Measurements from ENCODE around the gene NASP.

The NASP gene

GRCh38 chr1:45643978-45644377 is 60.1 kb downstream of the NASP start:
- Histone ChIP-seq H3K79me2 (ENCODE audit: insufficient read depth, low read depth) (no peaks in the 10 kb centered on the region; the same call in 1 of the 2 replicates), H2AFZ (ENCODE audit: low read depth) (no peak overlapping the region), H3K36me3 (ENCODE audit: insufficient read depth) (no peaks in the 10 kb centered on the region), H3K4me1 (ENCODE audit: low read depth, poor library complexity, severe bottlenecking) (peaks cover 14% of the 10 kb centered on the region), H3K27ac (peak overlapping the region; percentile 18; the same call in 1 of the 2 replicates), H3K27me3 (ENCODE audit: insufficient read depth, low read depth) (no peaks in the 10 kb centered on the region), H3K4me3 (IDR thresholded peaks at IDR 0.05; ENCODE audit: insufficient read depth, low read depth, low read length) (no peak overlapping the region), H4K20me1 (ENCODE audit: insufficient read depth) (no peaks in the 10 kb centered on the region), H3K4me2 (no peak overlapping the region), H3K9ac (no peak overlapping the region)
- no peak for TF ChIP-seq CTCF (conservative IDR thresholded peaks at IDR 0.05; ENCODE audit: low read depth, low read length)

- Histone ChIP-seq H3K4me2 (no peak overlapping the region), H4K20me1 (ENCODE audit: insufficient read depth) (no peaks in the 10 kb centered on the region), H3K36me3 (ENCODE audit: insufficient read depth) (no peaks in the 10 kb centered on the region), H3K4me3 (IDR thresholded peaks at IDR 0.05; ENCODE audit: insufficient read depth, low read depth, low read length) (no peak overlapping the region), H3K4me1 (ENCODE audit: low read depth, poor library complexity, severe bottlenecking) (peaks cover 14% of the 10 kb centered on the region), H3K27me3 (ENCODE audit: insufficient read depth, low read depth) (no peaks in the 10 kb centered on the region), H3K9ac (no peak overlapping the region), H2AFZ (ENCODE audit: low read depth) (no peak overlapping the region), H3K27ac (peak overlapping the region; percentile 18; the same call in 1 of the 2 replicates), H3K79me2 (ENCODE audit: insufficient read depth, low read depth) (no peaks in the 10 kb centered on the region; the same call in 1 of the 2 replicates)
- TF ChIP-seq CTCF (conservative IDR thresholded peaks at IDR 0.05; ENCODE audit: low read depth, low read length), result no peak
Observed at GRCh38 chr1:45644661-45645060, 60.8 kb downstream of the NASP start.

- Histone ChIP-seq H2AFZ (ENCODE audit: low read depth) (no peak overlapping the region), H3K4me3 (IDR thresholded peaks at IDR 0.05; ENCODE audit: insufficient read depth, low read depth, low read length) (no peak overlapping the region), H3K4me1 (ENCODE audit: low read depth, poor library complexity, severe bottlenecking) (peaks cover 14% of the 10 kb centered on the region), H3K79me2 (ENCODE audit: insufficient read depth, low read depth) (no peaks in the 10 kb centered on the region; the same call in 1 of the 2 replicates), H3K27ac (no peak overlapping the region), H3K9ac (no peak overlapping the region), H3K36me3 (ENCODE audit: insufficient read depth) (peaks cover 5% of the 10 kb centered on the region), H3K27me3 (ENCODE audit: insufficient read depth, low read depth) (no peaks in the 10 kb centered on the region), H4K20me1 (ENCODE audit: insufficient read depth) (no peaks in the 10 kb centered on the region), H3K4me2 (no peak overlapping the region)
- no peak for TF ChIP-seq CTCF (conservative IDR thresholded peaks at IDR 0.05; ENCODE audit: low read depth, low read length)
Observed at GRCh38 chr1:45647248-45648021, 63.6 kb downstream of the NASP start.

GRCh38 chr1:45654540-45655280 is 70.9 kb downstream of the NASP start:
- H3K4me1 ChIP-seq (ENCODE audit: low read depth, poor library complexity, severe bottlenecking), result no peaks in the 10 kb centered on the region
- H3K27me3 ChIP-seq (ENCODE audit: insufficient read depth, low read depth), result no peaks in the 10 kb centered on the region
- no peak overlapping the region for H3K9ac ChIP-seq
- no peak for TF ChIP-seq CTCF (conservative IDR thresholded peaks at IDR 0.05; ENCODE audit: low read depth, low read length)
- H3K4me3 ChIP-seq (IDR thresholded peaks at IDR 0.05; ENCODE audit: insufficient read depth, low read depth, low read length), result no peak overlapping the region
- no peak overlapping the region for H2AFZ ChIP-seq (ENCODE audit: low read depth)
- H3K79me2 ChIP-seq (ENCODE audit: insufficient read depth, low read depth), result 0 out of 2 replicates have a peak, but pooled peaks cover 8% of the 10 kb centered on the region
- H3K4me2 ChIP-seq, result no peak overlapping the region
- no peak overlapping the region for H3K27ac ChIP-seq
- peaks cover 13% of the 10 kb centered on the region for H3K36me3 ChIP-seq (ENCODE audit: insufficient read depth)
- no peaks in the 10 kb centered on the region for H4K20me1 ChIP-seq (ENCODE audit: insufficient read depth)
